ENCODE results near the gene PAQR7.

DNA sequence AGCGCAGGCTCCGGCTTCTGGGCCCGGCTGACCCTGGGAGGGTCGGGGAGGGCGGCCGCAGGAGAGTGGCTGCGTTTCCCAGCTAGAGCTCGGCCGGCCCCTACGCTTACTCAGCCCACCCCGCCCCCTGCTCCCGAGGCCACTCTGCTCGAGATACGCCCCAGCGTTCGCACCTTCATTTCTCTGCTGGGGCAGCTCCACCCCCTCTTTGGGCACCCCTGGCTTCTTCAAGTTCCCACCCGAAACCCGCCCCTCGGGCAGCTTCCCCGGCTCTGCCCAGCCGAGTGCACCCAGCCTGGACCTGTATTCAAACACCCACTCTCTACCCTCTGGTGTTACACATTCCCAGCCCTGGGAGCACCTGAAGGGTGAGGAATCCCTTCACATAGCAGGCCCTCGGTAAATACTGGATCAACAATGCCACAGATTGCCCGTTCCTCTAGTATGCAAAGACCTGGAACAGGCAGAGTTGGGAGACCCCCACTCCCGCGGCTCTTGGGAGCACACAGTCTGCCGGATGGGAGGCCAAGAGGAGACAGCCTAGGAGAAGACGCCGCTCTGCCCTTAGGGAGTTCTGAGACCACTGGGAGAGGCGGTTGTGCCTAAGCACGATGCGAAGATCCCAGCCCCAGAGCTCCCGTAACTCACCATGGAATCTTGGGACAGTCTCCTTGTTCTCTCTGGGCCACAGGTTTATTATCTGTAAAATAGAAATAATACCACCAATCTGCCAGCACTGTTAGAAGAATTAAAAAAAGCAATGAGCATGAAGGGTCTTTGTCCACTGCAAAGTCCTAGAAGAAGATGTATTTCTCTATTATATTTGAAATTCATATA lies 566 bp upstream of the PAQR7 start:
- TF ChIP-seq POLR2A (IDR thresholded peaks at IDR 0.05; ENCODE audit: low read depth, low read length) (no peak), TAF1 (IDR thresholded peaks at IDR 0.05; ENCODE audit: borderline replicate concordance, low read depth, low read length) (no peak)

All from GM12892 (cell line).